Small intestine (tissue), 7 donors: Measurements from ENCODE around the gene MYO3B. TPM values are rescaled to one million over a fixed set of nuclear protein-coding genes. Genes with fewer than 3 reads are reported as not detected.

Experiments used
- DNase-seq, 2 donors: peaks; one replicate each; pipeline versions ENCODE4 v3.0.0 to v3.0.0-alpha.2; 2013
- FAIRE-seq: peaks from 2 replicates; lab custom pipeline; 2012; peaks lifted over from hg19 to GRCh38; lab: Jason Lieb, UNC
- H3K27ac ChIP-seq, 3 donors: one replicate each; pipeline ENCODE4 v1.5.1; 2013; ENCODE audit warnings: low read length in 2 of 3, mild to moderate bottlenecking in 2 of 3, control low read depth in 1 of 3, inconsistent platforms in 1 of 3, low read depth in 1 of 3, moderate library complexity in 1 of 3
- H3K27me3 ChIP-seq, 3 donors: one replicate each; pipeline ENCODE4 v1.6.1; 2013; ENCODE audit warnings: low read length in 3 of 3, inconsistent platforms in 1 of 3; ENCODE audit not compliant: control insufficient read depth in 3 of 3, insufficient read depth in 3 of 3
- H3K36me3 ChIP-seq, 3 donors: one replicate each; pipeline ENCODE4 v1.6.1; 2013; ENCODE audit warnings: low read length in 3 of 3, inconsistent platforms in 1 of 3, low read depth in 1 of 3, mild to moderate bottlenecking in 1 of 3, moderate library complexity in 1 of 3; ENCODE audit not compliant: control insufficient read depth in 3 of 3, insufficient read depth in 2 of 3
- H3K4me1 ChIP-seq, 3 donors: one replicate each; pipeline ENCODE4 v1.6.1; 2013; ENCODE audit warnings: low read length in 2 of 3, inconsistent platforms in 1 of 3, low read depth in 1 of 3, mild to moderate bottlenecking in 1 of 3, moderate library complexity in 1 of 3; ENCODE audit not compliant: control insufficient read depth in 3 of 3, insufficient read depth in 2 of 3
- H3K4me3 ChIP-seq, 3 donors: one replicate each; pipeline ENCODE4 v1.5.1; 2013; ENCODE audit warnings: low read length in 3 of 3, control low read depth in 1 of 3, inconsistent platforms in 1 of 3, low read depth in 1 of 3, mild to moderate bottlenecking in 1 of 3, moderate library complexity in 1 of 3
- H3K9me3 ChIP-seq, 2 donors: one replicate each; pipeline ENCODE4 v1.6.1; 2013; ENCODE audit warnings: low read depth in 1 of 2, low read length in 1 of 2; ENCODE audit not compliant: control insufficient read depth in 2 of 2, insufficient read depth in 1 of 2
- WGBS, 3 donors: extraction: QIAGEN DNeasy Blood & Tissue Kit; methylation state at CpG; one replicate each; pipeline ENCODE4 v1.1.7; 2013; 5-methylcytosine and 5-hydroxymethylcytosine counted together
- polyA plus RNA-seq, 4 donors: library from polyadenylated mRNA; stranded (reverse) in 3 of 4; unstranded in 1 of 4; fragments of 200-250 nt in 3 of 4; fragments of 120-200 nt in 1 of 4; gene quantifications; one replicate each; pipeline versions ENCODE4 v1.2.1 to v1.2.3, GENCODE V29; 2013
- donor health status: healthy with polysubstance abuse.
- donor health status: control.
- donor health status: control.
- donor health status: Bipolar disorder and iron deficiency.
- donor health status: healthy.

Gene MYO3B
- polyA plus RNA-seq, 4 donors, result 0.03 to 0.81 TPM; not detected in 2

- WGBS, 3 donors, result 58 to 81% (median 63%) methylated on average over 3 of the region's 3 CpGs
- no peak for FAIRE-seq
- no peaks in the 10 kb centered on the region for H3K4me1 ChIP-seq
These were observed 19.0 kb downstream of the MYO3B start for GRCh38 chr2:170196963-170197362.

GRCh38 chr2:170201275-170201674, 23.3 kb downstream of the MYO3B start:
- Histone ChIP-seq H3K36me3 (no peaks in the 10 kb centered on the region), H3K9me3 (no peaks in the 10 kb centered on the region), H3K4me3 (no peak overlapping the region), H3K4me1 (no peaks in the 10 kb centered on the region), H3K27ac (no peak overlapping the region), H3K27me3 (no peaks in the 10 kb centered on the region)
- DNase-seq, result no peak
- 95 to 98% (median 95%) methylated on average over 1 of the region's 1 CpG for WGBS, 3 donors
- no peak for FAIRE-seq

More at GRCh38 chr2:170196963-170197362, 19.0 kb downstream of the MYO3B start:
- Histone ChIP-seq H3K36me3 (no peaks in the 10 kb centered on the region), H3K27ac (no peak overlapping the region), H3K4me3 (no peak overlapping the region), H3K9me3 (no peaks in the 10 kb centered on the region), H3K27me3 (no peaks in the 10 kb centered on the region)
- DNase-seq, result no peak

GRCh38 chr2:170201734-170202393, 23.9 kb downstream of the MYO3B start:
- WGBS, 3 donors, result 71 to 80% (median 78%) methylated on average over 3 of the region's 3 CpGs
- H3K4me3 ChIP-seq, result no peak overlapping the region
- FAIRE-seq (no peak), DNase-seq (no peak)
- no peaks in the 10 kb centered on the region for H3K4me1 ChIP-seq
- H3K27me3 ChIP-seq, result no peaks in the 10 kb centered on the region
- no peak overlapping the region for H3K27ac ChIP-seq
- no peaks in the 10 kb centered on the region for H3K9me3 ChIP-seq
- H3K36me3 ChIP-seq, result no peaks in the 10 kb centered on the region

- Histone ChIP-seq H3K27me3 (no peaks in the 10 kb centered on the region), H3K9me3 (peaks cover 0 to 5% of the 10 kb centered on the region in 2 donors), H3K4me1 (no peaks in the 10 kb centered on the region), H3K36me3 (no peaks in the 10 kb centered on the region), H3K4me3 (no peak overlapping the region), H3K27ac (no peak overlapping the region)
- FAIRE-seq (no peak), DNase-seq (no peak)
- WGBS, 3 donors, result 49 to 89% (median 73%) methylated on average over 1 of the region's 1 CpG
These were observed 24.5 kb downstream of the MYO3B start for GRCh38 chr2:170202437-170202836.

GRCh38 chr2:170204298-170204951, 26.5 kb downstream of the MYO3B start:
- no peak overlapping the region for H3K4me3 ChIP-seq
- H3K9me3 ChIP-seq, result peaks cover 1 to 17% of the 10 kb centered on the region in 2 donors
- H3K4me1 ChIP-seq, result no peaks in the 10 kb centered on the region
- DNase-seq (no peak), FAIRE-seq (no peak)
- H3K27ac ChIP-seq, result no peak overlapping the region
- 69 to 82% (median 69%) methylated on average over 4 of the region's 4 CpGs for WGBS, 3 donors
- no peaks in the 10 kb centered on the region for H3K27me3 ChIP-seq
- no peaks in the 10 kb centered on the region for H3K36me3 ChIP-seq

GRCh38 chr2:170206246-170206645, 28.3 kb downstream of the MYO3B start:
- H3K36me3 ChIP-seq, result no peaks in the 10 kb centered on the region
- H3K9me3 ChIP-seq, result peaks cover 1 to 21% of the 10 kb centered on the region in 2 donors
- H3K4me3 ChIP-seq, result no peak overlapping the region
- H3K27me3 ChIP-seq, result no peaks in the 10 kb centered on the region
- WGBS, 3 donors, result 19 to 61% (median 34%) methylated on average over 1 of the region's 1 CpG
- no peaks in the 10 kb centered on the region for H3K4me1 ChIP-seq
- FAIRE-seq (no peak), DNase-seq (no peak)
- no peak overlapping the region for H3K27ac ChIP-seq

- H3K4me3 ChIP-seq, result no peak overlapping the region
- FAIRE-seq, result no peak
- H3K4me1 ChIP-seq, result no peaks in the 10 kb centered on the region
- no peaks in the 10 kb centered on the region for H3K36me3 ChIP-seq
- H3K27me3 ChIP-seq, result no peaks in the 10 kb centered on the region
- no peak for DNase-seq
- H3K9me3 ChIP-seq, result peaks cover 1 to 21% of the 10 kb centered on the region in 2 donors
- no peak overlapping the region for H3K27ac ChIP-seq
- WGBS, 3 donors, result 84 to 93% (median 90%) methylated on average over 3 of the region's 3 CpGs
These were observed 29.0 kb downstream of the MYO3B start for GRCh38 chr2:170206805-170207407.

- peaks cover 1 to 21% of the 10 kb centered on the region in 2 donors for H3K9me3 ChIP-seq
- no peak overlapping the region for H3K27ac ChIP-seq
- H3K27me3 ChIP-seq, result no peaks in the 10 kb centered on the region
- DNase-seq (no peak), FAIRE-seq (no peak)
- no peak overlapping the region for H3K4me3 ChIP-seq
- H3K4me1 ChIP-seq, result no peaks in the 10 kb centered on the region
- H3K36me3 ChIP-seq, result no peaks in the 10 kb centered on the region
- 75 to 87% (median 76%) methylated on average over 4 of the region's 4 CpGs for WGBS, 3 donors
These were observed 30.0 kb downstream of the MYO3B start for GRCh38 chr2:170207901-170208300.
